ENCODE measurements around the gene CELF4.
"Not testable (repeated sequence)": the region's sequence is repeated elsewhere in the genome, so short reads cannot be mapped to it uniquely, and the experiment has no call there.

CELF4 gene

GRCh38 chr18:37491526-37491925, 74.1 kb downstream of the CELF4 start:
- no peak for DNase-seq

DNA sequence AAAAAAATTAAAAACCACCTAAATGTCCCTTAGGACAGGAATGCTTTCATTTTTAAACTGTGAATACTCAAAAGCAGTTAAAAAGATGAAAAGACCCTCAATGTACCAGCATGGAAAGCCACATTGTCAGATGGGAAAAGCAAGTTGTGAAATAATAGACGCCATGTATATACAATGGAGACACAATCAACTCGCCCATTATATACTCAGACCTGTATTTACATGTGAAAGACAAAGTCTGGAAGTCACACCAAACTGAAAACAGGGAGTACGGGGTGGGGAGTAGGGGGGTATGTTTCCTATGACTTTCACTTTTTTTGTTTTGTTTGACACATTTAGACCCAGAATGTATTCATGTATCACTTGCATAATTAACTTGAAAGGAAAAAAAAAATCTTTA, 75.6 kb downstream of the CELF4 start:
- no peak for DNase-seq

- no peak for DNase-seq
Measured at GRCh38 chr18:37489011-37489410, 76.6 kb downstream of the CELF4 start.

DNA sequence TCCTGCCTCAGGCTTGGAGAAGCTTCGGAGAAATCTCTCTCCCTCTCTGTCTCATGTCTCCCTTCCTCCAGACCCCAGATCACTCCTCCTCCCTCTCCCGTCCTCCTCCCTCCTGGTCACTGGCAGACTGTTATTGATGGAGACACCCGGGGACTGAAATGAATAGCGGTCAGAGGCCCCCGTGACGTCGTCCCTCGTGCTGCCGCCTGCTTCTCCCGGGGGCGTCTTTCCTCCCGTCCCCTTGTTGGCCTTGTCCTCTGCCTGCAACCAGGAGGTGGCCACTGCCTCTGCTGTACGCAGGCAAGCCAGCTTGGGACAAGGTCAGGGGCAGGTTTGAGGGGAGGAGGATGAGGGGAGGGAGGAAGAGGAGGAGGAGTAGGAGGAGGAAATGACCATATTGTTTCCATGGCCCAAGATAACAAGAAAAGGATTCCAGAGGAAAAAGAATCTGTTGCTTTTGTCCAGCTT, 78.2 kb downstream of the CELF4 start:
- no peak for DNase-seq

- no peak for DNase-seq
Measured at GRCh38 chr18:37486848-37487247, 78.8 kb downstream of the CELF4 start.

DNA sequence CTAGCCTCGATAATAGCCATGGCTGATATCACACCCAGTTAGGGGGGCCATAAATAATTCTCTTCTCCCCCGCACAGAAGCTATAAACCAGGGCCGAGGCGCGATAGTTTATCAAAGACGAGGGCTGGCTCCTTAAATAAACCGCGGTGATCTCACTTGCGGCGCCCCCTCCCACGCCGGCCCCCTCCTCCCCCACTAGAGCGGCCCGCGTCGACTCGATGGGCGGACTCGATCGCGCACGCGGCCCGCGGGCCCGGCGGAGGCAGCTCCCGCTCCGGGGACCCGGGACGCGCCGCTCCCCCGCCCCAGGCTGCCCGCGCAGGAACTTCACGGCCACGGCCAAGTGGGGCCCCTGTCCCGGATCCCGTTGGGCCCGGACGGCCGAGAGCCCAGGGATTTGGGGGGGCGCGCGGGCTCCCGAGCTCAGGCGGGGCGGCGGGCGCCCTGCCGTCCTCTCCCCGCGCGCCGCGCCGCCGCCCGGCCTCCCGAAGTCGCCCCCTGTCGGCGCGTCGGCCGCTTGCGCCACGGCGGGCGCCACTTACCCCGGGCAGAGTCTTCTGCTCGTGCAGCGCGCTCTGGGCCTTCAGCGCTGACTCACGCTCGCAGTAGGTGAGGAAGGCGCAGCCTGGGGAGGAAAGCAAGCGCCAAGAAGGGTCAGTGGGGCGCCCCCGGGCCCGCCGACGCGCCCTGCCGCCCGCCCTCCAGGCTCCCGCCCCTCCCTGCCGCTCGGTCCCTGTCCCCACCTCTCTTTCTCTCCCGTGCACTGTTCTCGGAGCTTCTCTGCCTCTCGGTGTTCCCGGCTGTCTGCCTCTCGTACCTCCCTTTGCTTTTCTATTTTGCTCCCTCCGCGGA, 80.4 kb downstream of the CELF4 start:
- DNase-seq, result no peak

DNA sequence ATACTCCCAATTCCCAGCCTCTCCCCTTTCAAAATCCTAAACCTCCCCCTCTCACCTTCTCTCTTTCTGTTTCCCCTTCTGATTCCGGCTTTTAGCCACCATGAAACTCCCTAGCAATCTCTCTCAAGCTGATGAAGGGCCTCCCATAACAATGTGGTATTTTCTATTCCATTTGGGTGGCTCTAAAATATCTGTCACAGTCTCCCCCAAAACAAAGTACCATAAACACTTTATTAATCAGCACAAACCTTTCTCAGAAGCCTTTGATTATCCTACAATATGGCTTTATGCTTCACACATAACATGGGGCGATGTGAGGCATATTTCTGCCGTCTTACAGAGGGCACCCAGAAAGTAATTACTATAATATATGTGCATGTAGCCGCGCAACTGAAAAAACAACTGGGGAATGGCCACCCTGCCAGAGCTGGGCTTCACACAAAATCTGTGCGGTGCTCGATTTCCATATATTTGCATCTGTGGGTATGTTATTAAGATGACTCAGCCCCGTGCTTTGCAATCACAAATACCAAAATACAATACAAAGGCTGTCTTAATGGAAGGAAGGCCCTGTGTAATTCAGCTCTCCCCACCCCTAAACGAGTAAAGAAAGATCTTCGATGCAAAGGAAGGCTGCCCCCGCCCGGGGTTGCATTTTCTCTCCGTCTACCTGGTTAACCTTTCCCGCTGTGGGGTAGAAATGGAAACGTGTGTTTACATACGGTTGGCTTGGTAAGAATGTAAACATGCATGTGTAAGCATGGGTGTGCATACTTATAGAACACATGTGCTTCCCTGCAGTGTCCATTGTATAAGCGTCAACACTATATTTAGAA, 81.4 kb downstream of the CELF4 start:
- DNase-seq, result no peak

- no peak for DNase-seq
Measured at GRCh38 chr18:37483221-37483971, 82.2 kb downstream of the CELF4 start.

GRCh38 chr18:37482433-37482832, 83.2 kb downstream of the CELF4 start:
- DNase-seq, result no peak

- DNase-seq, result no peak
Measured at GRCh38 chr18:37482002-37482401, 83.6 kb downstream of the CELF4 start.

- no peak for DNase-seq
Measured at GRCh38 chr18:37481491-37481890, 84.1 kb downstream of the CELF4 start.

DNA sequence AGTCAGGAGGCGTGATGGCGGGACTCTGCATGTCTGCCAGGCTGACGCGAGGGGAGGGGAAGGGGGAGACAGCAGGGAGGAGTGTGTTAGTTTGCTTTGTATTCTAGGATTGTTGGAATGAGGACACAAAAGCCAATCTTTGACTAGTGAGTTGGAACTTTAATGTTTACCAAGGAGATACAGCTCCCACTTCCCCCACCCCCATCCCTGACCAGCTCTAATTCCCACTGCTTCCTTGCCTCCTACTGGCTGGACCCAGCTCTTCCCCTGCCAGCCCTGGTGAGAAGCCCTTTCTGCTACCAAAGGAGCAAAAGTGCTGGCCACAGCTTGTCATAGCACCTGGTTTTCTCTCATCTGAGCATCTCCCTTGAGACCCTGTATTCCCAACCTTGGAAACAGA, 84.5 kb downstream of the CELF4 start:
- DNase-seq, result no peak

DNA sequence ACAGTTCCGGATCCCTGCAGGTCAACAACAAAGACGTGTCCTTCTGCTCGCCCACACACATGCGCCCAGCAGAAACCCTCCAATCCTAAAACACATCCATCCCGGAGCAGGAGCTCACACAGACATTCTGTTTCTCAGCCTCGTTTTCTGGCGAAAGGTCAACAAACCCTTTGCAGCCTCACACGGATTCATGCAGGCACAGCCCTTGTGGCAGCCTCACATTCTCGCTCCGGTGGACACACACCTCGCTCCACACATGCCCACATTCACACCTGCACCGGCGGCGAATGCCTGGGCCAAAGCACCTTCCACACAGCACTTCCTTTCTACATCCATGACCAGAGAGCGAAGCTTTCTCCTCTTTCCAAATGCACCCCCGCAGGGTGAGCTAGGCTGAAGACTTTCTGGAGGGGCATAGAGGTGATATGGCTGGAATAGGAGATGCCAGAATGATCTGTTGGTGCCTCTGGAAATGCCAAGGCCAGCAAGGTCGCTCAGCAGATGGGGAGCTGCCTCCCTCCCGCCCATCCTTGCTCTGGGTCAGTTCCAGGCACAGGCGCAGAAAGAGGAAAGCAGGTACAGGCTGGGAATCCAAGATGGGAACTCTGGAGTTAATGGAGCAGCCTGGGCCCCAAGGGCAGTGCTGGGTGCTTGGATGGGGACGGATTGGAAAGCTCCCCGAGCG, 88.8 kb downstream of the CELF4 start:
- DNase-seq, result no peak

- no peak for DNase-seq
Measured at GRCh38 chr18:37476182-37476581, 89.4 kb downstream of the CELF4 start.

GRCh38 chr18:37473195-37473840, 92.3 kb downstream of the CELF4 start:
- no peak for DNase-seq

DNA sequence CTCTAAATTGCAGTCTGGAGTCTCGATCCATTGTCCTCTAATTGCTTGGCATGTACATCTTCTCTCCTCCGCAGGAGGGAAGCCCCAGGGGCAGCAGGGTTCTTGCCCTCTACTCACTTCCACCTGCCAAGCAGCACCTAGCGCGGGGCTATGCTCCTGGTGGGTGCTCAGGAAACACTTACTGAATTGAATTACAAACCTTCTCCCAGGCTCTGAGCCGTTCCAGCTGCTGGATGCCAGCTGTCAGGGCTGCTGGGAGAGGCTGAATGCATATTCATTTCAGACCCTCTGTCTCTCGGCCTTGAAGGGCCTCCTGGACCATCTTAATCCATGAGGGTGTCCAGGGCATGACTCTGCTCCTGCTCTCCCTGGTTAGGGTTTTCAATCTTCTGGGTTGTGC, 94.0 kb downstream of the CELF4 start:
- no peak for DNase-seq

GRCh38 chr18:37470986-37471385, 94.6 kb downstream of the CELF4 start:
- DNase-seq, result no peak

DNA sequence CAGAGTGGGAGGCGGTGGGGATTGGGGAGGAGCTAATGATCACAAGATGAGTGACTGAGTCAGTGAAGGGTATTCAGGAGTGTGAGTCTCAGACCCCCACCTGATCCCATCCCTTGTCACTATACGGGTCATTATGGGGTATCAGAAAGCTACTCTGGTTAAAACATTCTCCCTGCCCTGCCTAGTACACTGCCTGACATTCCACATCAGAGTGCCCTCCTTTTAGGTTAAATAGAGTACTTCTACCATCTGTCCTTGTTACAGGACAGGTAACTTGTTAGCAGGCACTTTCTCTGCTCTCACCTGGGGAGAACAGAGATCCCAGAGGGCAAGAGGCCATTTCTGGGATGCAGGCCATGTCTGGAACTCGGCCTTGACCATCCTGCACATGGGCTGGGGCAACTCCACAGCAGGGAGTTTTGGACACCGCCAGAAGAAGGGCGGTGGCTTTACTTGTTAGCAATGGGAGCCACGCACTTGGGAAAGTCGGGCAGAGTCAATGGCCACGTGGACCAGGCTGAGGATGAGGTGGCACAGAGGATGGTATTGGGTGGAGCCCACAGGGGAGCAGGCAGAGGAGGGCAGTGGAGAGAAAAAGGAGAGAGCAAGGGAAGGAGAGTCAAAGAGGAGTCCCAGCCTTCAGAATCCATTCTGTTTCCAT, 98.5 kb downstream of the CELF4 start:
- no peak for DNase-seq

- DNase-seq, result no peak
Measured at GRCh38 chr18:37465958-37466357, 99.6 kb downstream of the CELF4 start.

GRCh38 chr18:37464257-37464656, 101.3 kb downstream of the CELF4 start:
- no peak for DNase-seq

DNA sequence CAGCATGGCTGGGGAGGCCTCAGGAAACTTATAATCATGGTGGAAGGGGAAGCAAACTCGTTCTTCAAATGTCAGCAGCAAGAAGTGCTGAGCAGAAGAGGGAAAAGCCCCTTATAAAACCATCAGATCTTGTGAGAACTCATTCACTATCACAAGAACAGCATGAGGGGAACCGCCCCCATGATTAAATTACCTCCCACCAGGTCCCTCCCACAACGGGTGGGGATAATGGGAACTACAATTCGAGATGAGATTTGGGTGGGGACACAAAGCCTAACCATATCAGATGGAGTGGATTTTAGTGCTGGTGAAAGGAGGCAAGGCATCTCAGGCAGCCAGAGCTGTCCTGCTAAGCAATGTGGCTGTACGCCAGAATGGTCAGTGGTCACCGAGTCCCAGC, 104.3 kb downstream of the CELF4 start:
- DNase-seq, result not testable (repeated sequence)

- DNase-seq, result no peak
Measured at GRCh38 chr18:37460604-37461003, 105.0 kb downstream of the CELF4 start.

All from CD4-positive, alpha-beta T cell treated with Interleukin-17A for 4 hours (primary cell).